Mesothelial cell of epicardium (in vitro differentiated cells): ENCODE measurements around the gene LZTR1. TPM values are rescaled to one million over a fixed set of nuclear protein-coding genes. Genes with fewer than 3 reads are reported as not detected.

Experiments used
- DNase-seq, 2 experiments: peaks; one replicate each; pipeline ENCODE4 v3.0.0; 2021; ENCODE audit warnings: low spot score in 2 of 2; ENCODE audit not compliant: unreplicated experiment in 2 of 2
- H3K27ac Mint-ChIP-seq: 2 replicates; pipeline ENCODE4 v1.8.0; 2021; ENCODE audit warnings: mixed read lengths
- H3K27me3 Mint-ChIP-seq: 2 replicates; pipeline ENCODE4 v1.8.0; 2021; ENCODE audit warnings: low read depth, mixed read lengths
- H3K36me3 Mint-ChIP-seq: 2 replicates; pipeline ENCODE4 v1.8.0; 2021; ENCODE audit warnings: mixed read lengths
- H3K4me1 Mint-ChIP-seq: 2 replicates; pipeline ENCODE4 v1.8.0; 2021; ENCODE audit warnings: mixed read lengths
- H3K4me3 Mint-ChIP-seq: 2 replicates; pipeline ENCODE4 v1.8.0; 2021; ENCODE audit warnings: mild to moderate bottlenecking, moderate library complexity, mixed read lengths
- H3K9me3 Mint-ChIP-seq: 2 replicates; pipeline ENCODE4 v1.8.0; 2021; ENCODE audit warnings: mixed read lengths
- CTCF ChIP-seq: fragments of 200-600 bp; sonication (generic); IDR thresholded peaks from one replicate; pipeline ENCODE4 v1.5.0; 2021; ENCODE audit warnings: antibody characterized with exemption; ENCODE audit not compliant: unreplicated experiment
- total RNA-seq: library from RNA; stranded (reverse); gene quantifications from 3 replicates; pipeline ENCODE4 v1.2.1, GENCODE V29; 2021

LZTR1 gene
- total RNA-seq, 1 donor from 2014 or later: 97.3 TPM

GRCh38 chr22:20996031-20996410 lies 13.9 kb downstream of the LZTR1 start:
- H3K27me3 Mint-ChIP-seq: no peaks in the 10 kb centered on the region
- no peak for DNase-seq
- no peaks in the 10 kb centered on the region for H3K9me3 Mint-ChIP-seq
- H3K4me3 Mint-ChIP-seq: no peak overlapping the region
- H3K36me3 Mint-ChIP-seq: peaks cover 2% of the 10 kb centered on the region
- peaks cover 11% of the 10 kb centered on the region for H3K4me1 Mint-ChIP-seq
- H3K27ac Mint-ChIP-seq: no peak overlapping the region
- no peak for TF ChIP-seq CTCF

- Mint-ChIP-seq H3K27me3 (no peaks in the 10 kb centered on the region), H3K36me3 (peaks cover 2% of the 10 kb centered on the region), H3K9me3 (no peaks in the 10 kb centered on the region), H3K27ac (no peak overlapping the region), H3K4me3 (no peak overlapping the region), H3K4me1 (peaks cover 17% of the 10 kb centered on the region)
- no peak for TF ChIP-seq CTCF
- no peak for DNase-seq
Measured at GRCh38 chr22:20996598-20997535, 14.8 kb downstream of the LZTR1 start.

- H3K9me3 Mint-ChIP-seq: no peaks in the 10 kb centered on the region
- no peak overlapping the region for H3K27ac Mint-ChIP-seq
- TF ChIP-seq CTCF: no peak
- H3K27me3 Mint-ChIP-seq: no peaks in the 10 kb centered on the region
- no peak for DNase-seq
- H3K36me3 Mint-ChIP-seq: peaks cover 2% of the 10 kb centered on the region
- H3K4me1 Mint-ChIP-seq: peaks cover 21% of the 10 kb centered on the region
- no peak overlapping the region for H3K4me3 Mint-ChIP-seq
Measured at GRCh38 chr22:20997536-20998257, 15.6 kb downstream of the LZTR1 start.

DNA sequence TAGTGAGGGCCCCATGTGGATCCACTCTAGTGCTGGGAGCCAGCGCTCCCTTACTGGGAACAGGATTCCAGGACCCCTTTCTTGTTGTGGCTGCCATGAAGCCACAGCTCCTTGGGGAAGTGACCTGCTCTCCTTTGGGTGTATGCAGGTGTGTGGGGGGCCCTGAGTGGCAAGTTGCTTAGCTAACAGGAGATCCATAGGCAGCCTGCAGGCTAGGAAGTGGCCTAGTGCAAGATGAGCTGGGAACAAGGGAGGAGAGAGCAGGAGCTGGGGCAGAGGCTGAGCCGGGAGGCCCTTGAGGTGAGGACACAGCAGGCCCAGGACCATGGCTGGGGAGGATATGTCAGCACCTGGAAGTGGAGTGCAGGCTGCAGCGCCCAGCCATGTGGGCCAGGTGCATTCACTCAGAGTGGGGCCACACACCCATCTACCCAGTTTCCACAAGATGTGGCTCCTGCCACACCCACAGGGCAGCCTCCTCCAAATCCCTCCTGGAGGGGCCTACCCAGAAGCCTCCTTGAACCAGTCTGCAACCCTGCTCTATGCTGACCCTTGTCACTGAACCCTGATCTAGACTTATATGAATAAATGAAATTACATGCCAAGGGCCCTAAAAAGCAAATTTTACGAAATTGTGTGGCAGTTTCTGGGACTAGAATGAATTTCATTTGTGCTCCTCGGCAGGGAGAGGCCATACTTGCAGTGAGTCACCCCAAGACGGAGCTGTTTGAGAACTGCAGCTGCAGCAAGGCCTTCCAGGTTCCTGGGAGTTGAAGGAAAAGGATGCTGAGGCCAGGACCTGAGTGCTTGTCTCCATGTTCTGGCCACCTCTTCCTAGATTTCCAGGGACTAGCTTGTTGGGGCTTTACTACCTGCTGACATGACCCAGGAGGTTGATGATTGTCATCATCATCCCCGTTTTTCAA lies 16.6 kb downstream of the LZTR1 start:
- peaks cover 2% of the 10 kb centered on the region for H3K36me3 Mint-ChIP-seq

More for the DNA sequence above, 16.6 kb downstream of the LZTR1 start:
- Mint-ChIP-seq H3K9me3 (no peaks in the 10 kb centered on the region), H3K4me3 (no peak overlapping the region), H3K27ac (no peak overlapping the region), H3K27me3 (no peaks in the 10 kb centered on the region), H3K4me1 (peaks cover 28% of the 10 kb centered on the region)
- no peak for DNase-seq
- no peak for TF ChIP-seq CTCF
